ENCODE data around the gene UCN.

- no peak for TF ChIP-seq CTCF (IDR thresholded peaks at IDR 0.05)
- TF ChIP-seq POLR2A (IDR thresholded peaks at IDR 0.05) = no peak
- TF ChIP-seq POLR2AphosphoS5 (IDR thresholded peaks at IDR 0.05) = no peak
Observed at GRCh38 chr2:27291865-27292264, 16.4 kb downstream of the UCN start.
